ENCODE data around the gene SAYSD1.

The SAYSD1 gene

GRCh38 chr6:39077882-39078594, 36.9 kb downstream of the SAYSD1 start:
- no peak for DNase-seq

GRCh38 chr6:39076623-39077535, 38.1 kb downstream of the SAYSD1 start:
- DNase-seq, result no peak

GRCh38 chr6:39075807-39076622, 39.0 kb downstream of the SAYSD1 start:
- no peak for DNase-seq

DNA sequence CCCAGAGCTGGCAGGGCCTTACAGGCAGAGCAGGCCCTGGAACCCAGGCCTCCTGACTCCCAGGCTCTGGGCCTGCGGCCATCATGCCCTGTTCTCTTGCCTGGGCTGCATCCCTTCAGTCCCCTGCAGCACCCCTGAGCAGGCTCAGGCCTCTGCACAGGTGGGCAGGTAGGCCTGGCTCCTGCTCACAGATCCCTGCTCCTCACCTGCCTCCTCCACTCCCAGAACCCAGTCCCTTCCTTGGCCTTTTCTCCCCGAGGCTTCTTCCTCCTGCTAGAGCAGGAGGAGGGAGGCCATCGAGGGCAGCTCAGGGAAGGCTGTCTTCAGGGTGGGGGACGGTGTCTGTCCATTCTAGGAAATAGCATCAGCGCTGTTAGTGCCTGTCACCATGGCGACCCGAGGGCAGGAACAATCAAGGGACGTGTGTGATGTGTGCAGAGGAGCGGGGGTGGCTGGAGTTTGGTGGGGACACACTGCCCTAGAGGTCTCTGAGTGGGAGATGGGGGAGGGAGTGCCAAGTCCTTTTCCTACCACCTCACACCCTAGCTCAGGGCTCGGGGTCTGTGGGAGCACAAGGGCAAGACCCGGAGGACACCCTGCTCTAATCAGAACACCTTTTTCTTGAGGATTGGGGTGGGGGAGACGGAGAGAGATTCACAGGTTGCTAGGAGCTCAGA, 39.8 kb downstream of the SAYSD1 start:
- no peak for DNase-seq

DNA sequence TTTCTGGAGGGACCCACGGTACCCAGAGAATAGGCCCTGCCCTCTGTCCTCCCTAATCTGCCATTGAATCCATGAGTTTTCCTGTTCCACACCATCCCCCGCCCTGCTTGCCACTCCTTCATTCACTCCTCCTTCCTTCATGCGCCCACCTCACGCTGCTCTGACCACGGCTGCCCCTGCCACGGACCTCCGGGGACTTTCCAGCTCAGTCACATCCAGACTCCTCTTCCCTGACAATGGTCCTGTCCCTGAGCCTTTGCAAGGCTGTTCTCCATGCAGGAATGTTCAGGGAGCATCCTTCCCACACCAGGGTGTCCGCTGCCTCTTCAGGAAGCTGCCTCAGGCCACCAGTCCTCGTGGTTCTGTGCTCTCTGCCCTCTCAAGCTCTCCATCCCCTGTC, 40.5 kb downstream of the SAYSD1 start:
- no peak for DNase-seq

DNA sequence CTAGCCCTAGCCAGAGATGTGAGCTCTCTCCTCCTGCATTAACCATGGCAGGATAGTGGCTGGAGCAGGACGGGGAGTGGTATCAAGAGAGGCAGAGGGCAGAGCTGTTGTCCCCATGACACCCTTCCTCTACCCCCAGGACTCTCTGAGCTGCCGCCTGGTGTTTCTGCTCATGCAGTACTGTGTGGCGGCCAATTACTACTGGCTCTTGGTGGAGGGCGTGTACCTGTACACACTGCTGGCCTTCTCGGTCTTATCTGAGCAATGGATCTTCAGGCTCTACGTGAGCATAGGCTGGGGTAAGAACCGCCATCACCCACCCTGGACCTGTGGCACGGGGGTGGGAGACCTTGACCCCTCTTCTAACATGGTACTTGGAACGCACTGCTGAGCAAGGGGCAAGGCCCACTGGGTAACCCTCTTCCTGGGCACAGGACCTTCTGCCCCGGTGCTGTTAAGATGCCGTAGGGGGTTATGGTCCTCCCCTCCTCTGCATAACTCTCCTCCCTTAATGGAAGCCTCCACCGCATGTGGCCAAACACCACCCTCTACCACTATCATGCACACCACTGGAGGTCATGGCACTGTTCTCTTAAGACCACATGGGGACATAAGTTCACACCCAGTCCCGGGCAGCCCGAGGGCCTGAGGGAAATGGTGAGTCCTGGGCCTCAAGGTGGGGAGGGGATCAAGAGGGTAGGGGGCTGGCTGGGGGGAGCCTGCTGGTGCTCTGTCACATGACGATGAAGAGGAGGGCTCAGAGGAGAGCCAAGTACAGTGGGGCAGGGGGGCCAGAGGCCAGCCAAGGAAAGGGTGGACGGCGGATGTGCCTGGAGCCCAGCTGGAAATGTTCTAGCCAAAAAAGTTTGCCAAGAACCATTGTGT, 41.3 kb downstream of the SAYSD1 start:
- DNase-seq, result no peak

DNA sequence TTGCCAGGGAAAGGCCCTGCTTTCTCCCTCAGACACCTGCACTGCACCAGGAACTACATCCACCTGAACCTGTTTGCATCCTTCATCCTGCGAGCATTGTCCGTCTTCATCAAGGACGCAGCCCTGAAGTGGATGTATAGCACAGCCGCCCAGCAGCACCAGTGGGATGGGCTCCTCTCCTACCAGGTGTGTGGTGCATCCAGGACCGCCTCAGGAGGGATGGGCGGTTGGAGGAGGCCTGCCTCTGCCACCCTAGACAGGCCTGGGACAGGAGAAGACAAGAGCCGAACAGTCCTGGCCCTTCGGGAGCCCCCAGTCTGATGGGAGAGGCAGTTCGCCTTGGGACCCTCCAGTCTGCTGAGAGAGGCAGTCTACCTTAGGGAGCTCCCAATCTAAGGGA, 42.2 kb downstream of the SAYSD1 start:
- no peak for DNase-seq

DNA sequence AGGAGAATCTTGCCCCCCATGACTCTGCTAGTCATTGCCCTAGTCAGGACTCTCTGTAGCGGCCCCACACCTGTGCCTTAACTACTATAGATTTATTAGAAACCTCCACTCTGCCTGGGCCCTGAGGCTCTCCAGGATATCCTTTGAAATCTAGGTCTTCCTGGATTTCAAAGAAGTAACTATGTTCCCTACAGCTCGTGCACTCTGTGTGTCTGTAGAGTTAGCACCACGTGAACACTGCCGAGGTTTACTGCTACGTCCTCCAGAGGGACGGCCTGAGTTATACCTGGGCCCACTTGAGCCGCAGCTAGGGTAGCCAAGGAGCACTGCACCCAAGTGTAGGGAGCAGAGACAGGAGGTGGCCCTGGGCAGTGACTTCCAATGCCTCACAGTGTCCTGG, 46.6 kb downstream of the SAYSD1 start:
- DNase-seq, result no peak

DNA sequence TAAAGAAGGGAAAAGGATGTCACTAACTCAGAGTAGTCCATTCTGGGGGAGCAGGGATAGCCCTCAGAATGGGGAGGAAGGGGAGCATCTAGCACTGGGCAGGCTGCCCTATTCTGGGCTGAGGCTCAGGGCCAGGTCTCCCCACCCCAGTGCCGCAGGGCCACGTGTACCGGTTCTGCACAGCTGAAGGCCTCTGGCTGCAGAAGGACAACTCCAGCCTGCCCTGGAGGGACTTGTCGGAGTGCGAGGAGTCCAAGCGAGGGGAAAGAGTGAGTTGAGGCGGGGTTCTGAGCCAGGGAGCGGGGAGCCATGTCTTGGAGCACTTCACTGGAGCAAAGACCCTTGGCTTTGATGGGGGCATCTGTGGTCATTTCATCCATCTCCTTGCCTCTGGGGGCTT, 49.4 kb downstream of the SAYSD1 start:
- DNase-seq, result no peak

DNA sequence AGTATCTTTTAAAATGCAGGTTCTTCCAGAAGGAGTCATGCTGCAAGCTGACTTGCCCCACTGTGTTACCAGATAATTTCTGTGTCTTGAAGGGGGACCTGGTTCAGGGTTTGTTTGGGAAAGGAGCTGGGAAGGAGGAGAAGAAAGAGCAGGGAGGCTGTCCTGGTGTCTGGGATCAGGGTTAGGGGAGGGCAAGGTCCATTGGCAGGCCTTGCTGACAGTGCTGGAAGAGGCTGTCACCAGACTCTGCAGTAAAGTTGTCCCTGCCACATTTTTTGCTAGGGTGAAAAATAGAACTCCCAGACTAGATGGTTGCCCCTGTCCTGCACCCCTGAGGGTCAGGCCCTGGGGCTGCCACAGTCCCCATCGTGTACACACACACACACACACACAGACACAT, 51.5 kb downstream of the SAYSD1 start:
- no peak for DNase-seq

- no peak for DNase-seq
Measured at GRCh38 chr6:39062014-39062740, 52.8 kb downstream of the SAYSD1 start.

GRCh38 chr6:39061588-39061987, 53.4 kb downstream of the SAYSD1 start:
- DNase-seq, result no peak

- no peak for DNase-seq
Measured at GRCh38 chr6:39061182-39061581, 53.8 kb downstream of the SAYSD1 start.

- no peak for DNase-seq
Measured at GRCh38 chr6:39060467-39061160, 54.4 kb downstream of the SAYSD1 start.

DNA sequence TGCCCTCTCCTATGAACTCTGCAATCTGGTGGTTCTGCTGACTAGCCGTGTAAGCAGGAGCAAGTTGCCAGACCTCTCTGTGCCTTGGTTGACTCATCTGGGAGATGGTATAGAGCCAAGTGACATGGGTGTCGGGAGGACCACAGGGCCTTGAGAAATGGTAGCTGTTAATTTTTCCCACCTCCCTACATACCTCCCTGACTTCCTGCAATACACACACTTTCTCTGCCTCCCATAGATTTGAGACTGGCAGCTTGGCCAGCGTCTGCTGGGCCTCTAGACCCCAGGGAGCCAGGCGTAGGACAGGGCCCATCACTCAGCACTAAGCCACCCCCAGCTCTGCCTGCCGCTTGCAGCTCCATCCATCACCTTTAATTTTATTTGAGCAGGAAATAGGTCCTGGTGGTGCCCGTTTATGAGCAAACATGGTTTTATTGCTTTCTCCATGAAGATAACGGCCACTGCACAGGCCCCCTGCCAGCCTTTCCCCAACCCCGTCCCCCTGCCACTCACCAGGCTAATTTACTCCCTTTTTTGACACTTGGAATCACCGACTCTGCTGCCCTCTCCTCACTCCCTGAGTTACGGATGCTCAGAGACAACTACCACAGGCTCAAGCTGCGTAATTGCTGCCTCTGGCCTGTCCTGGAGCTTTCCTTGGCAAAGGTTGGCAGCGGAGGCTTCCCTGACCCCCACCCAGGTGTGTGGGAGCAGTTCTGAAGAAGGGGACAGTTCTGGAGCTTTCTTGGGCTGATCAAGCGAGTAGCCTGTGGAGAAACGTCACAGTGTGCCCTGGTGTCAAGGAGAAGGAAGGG, 55.3 kb downstream of the SAYSD1 start:
- DNase-seq, result no peak

DNA sequence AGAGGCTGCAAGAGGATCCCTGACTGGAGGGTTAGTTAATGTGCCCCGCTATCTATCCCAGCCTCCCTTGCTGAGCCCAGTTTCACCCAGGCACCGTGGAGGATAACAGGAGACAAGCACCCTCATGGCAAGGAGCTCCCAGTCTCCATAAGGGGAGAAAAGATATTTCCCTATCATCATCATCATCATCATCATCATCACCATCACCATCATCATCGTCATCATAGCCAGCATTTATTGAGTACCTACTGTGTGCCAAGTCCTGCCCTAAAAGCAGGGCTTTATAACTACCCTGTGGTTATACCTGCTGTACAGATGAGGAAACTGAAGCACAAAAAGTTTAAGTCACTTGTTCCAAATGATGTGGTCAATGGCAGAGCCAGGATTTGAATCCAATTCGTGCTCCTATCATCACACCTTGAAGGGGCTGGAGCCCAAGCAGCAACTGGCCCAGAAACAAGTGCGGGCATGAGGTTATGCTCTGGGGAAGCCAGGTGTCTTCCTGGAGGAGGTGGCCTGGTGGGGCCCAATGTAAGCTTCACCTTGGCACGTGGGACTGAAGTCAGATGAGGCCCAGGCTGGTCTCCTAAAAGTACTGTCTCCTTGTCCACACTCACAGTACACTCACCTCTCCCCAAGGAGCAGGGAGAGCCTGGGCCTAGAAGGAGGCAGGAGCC, 56.4 kb downstream of the SAYSD1 start:
- no peak for DNase-seq

GRCh38 chr6:39057251-39058155, 57.5 kb downstream of the SAYSD1 start:
- DNase-seq, result no peak

DNA sequence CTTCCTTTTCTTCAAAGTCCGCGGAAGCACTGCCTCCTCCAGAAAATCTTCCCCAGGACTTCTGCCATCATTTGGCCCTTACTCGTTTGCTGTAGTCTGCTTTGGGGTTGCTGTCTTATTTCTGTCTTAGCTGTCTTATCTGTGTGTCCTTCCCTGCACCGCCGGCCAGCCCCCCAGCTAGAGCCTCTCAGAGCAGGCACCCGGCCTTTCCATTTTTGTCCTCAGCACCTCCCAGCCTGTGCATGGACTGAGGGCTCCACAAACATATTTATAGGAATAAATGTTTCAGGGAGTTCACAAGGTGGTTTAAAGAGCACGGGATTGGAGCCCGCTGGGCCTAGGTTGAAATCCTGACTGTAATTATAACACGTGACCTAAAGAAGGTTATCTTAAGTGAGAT, 58.3 kb downstream of the SAYSD1 start:
- DNase-seq, result no peak

Measured in DMS 273 treated with DMSO at 0.1 percent for 48 hours (cell line).